GM21529 (cell line): ENCODE results near the gene CERS2.
A peak's percentile ranks its signal among the peaks of the same experiment; 100 is the strongest.
"Not testable (repeated sequence)": the region's sequence is repeated elsewhere in the genome, so short reads cannot be mapped to it uniquely, and the experiment has no call there.

Experiments
- ATAC-seq: cut with Tn5 transposase; IDR thresholded peaks from one replicate; pipeline ENCODE4 v1.9.1; 2021; ENCODE audit not compliant: unreplicated experiment

Gene CERS2

GRCh38 chr1:150971583-150972416 is 2.8 kb downstream of the CERS2 start:
- no peak for ATAC-seq

- no peak for ATAC-seq
Measured at GRCh38 chr1:150970808-150971582, 3.6 kb downstream of the CERS2 start.

- ATAC-seq: no peak
Measured at GRCh38 chr1:150969626-150970025, 5.0 kb downstream of the CERS2 start.

GRCh38 chr1:150968491-150968890 is 6.1 kb downstream of the CERS2 start:
- no peak for ATAC-seq

- no peak for ATAC-seq
Measured at GRCh38 chr1:150967936-150968335, 6.7 kb downstream of the CERS2 start.

GRCh38 chr1:150966011-150966410 is 8.6 kb downstream of the CERS2 start:
- ATAC-seq: no peak

- no peak for ATAC-seq
Measured at GRCh38 chr1:150965605-150966004, 9.0 kb downstream of the CERS2 start.

- no peak for ATAC-seq
Measured at GRCh38 chr1:150964164-150964489, 10.5 kb downstream of the CERS2 start.

GRCh38 chr1:150963321-150964163 is 11.1 kb downstream of the CERS2 start:
- ATAC-seq: no peak

- ATAC-seq: no peak
Measured at GRCh38 chr1:150961756-150962155, 12.9 kb downstream of the CERS2 start.

GRCh38 chr1:150960646-150961045 is 14.0 kb downstream of the CERS2 start:
- ATAC-seq: no peak

- ATAC-seq: no peak
Measured at GRCh38 chr1:150957666-150958065, 17.0 kb downstream of the CERS2 start.

- no peak for ATAC-seq
Measured at GRCh38 chr1:150955280-150955679, 19.4 kb downstream of the CERS2 start.

- no peak for ATAC-seq
Measured at GRCh38 chr1:150954708-150955107, 19.9 kb downstream of the CERS2 start.

- no peak for ATAC-seq
Measured at GRCh38 chr1:150944856-150945255, 29.8 kb downstream of the CERS2 start.

GRCh38 chr1:150931773-150932172 is 42.9 kb downstream of the CERS2 start:
- ATAC-seq: no peak

- ATAC-seq: not testable (repeated sequence)
Measured at GRCh38 chr1:150928775-150929174, 45.9 kb downstream of the CERS2 start.

- no peak for ATAC-seq
Measured at GRCh38 chr1:150928286-150928685, 46.3 kb downstream of the CERS2 start.

GRCh38 chr1:150927624-150928023 is 47.0 kb downstream of the CERS2 start:
- no peak for ATAC-seq

- ATAC-seq: peak; percentile 84
Measured at GRCh38 chr1:150926097-150926741, 48.4 kb downstream of the CERS2 start, which contains the start of gene SETDB1. SETDB1 (plus strand) TSS chr1:150926363; CDS start chr1:150927715, 1,352 bp downstream.

- ATAC-seq: no peak
Measured at GRCh38 chr1:150925080-150925479, 49.6 kb downstream of the CERS2 start.
